ENCODE results near the gene MEST. TPM values are rescaled to one million over a fixed set of nuclear protein-coding genes. Genes with fewer than 3 reads are reported as not detected.
"Not testable (repeated sequence)": the region's sequence is repeated elsewhere in the genome, so short reads cannot be mapped to it uniquely, and the experiment has no call there.

MEST gene, protein sequence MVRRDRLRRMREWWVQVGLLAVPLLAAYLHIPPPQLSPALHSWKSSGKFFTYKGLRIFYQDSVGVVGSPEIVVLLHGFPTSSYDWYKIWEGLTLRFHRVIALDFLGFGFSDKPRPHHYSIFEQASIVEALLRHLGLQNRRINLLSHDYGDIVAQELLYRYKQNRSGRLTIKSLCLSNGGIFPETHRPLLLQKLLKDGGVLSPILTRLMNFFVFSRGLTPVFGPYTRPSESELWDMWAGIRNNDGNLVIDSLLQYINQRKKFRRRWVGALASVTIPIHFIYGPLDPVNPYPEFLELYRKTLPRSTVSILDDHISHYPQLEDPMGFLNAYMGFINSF
- total RNA-seq (ENCODE audit: low replicate concordance), result 63.0 and 236 TPM in 2 replicates

DNA sequence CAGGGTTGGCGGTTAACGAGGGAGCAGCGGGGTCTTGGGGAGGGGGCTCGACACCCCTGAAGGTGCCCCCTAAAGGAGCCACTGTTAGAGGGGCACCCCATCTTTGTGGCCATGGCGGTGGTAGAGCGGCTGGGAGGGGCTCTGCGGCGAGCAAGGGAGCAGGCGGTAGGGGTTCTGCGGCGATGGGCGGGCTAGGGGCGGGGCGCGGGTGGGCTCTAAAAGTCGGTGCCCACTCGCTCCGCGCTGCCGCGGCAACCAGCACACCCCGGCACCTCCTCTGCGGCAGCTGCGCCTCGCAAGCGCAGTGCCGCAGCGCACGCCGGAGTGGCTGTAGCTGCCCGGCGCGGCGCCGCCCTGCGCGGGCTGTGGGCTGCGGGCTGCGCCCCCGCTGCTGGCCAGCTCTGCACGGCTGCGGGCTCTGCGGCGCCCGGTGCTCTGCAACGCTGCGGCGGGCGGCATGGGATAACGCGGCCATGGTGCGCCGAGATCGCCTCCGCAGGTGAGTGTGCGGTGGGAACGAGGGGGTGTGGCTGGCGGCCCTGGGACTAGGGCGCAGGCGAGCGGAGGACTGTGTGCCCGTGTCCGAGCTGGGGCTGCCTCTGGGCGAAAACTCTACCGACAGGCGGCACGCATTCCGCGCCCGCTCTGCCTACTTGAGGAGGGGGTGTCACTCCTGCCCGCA, at the start of gene MEST:
Gene MEST (plus strand): TSS at position 245 of the 682 bp plus-strand sequence. CDS start 229 bp downstream, at position 474.
- TF ChIP-seq, protein P1, sequence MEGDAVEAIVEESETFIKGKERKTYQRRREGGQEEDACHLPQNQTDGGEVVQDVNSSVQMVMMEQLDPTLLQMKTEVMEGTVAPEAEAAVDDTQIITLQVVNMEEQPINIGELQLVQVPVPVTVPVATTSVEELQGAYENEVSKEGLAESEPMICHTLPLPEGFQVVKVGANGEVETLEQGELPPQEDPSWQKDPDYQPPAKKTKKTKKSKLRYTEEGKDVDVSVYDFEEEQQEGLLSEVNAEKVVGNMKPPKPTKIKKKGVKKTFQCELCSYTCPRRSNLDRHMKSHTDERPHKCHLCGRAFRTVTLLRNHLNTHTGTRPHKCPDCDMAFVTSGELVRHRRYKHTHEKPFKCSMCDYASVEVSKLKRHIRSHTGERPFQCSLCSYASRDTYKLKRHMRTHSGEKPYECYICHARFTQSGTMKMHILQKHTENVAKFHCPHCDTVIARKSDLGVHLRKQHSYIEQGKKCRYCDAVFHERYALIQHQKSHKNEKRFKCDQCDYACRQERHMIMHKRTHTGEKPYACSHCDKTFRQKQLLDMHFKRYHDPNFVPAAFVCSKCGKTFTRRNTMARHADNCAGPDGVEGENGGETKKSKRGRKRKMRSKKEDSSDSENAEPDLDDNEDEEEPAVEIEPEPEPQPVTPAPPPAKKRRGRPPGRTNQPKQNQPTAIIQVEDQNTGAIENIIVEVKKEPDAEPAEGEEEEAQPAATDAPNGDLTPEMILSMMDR (IDR thresholded peaks at IDR 0.05; ENCODE audit: insufficient read depth, low read length), result no peak
- peak within 1 kb of the TSS; percentile 69 for H3K4me3 ChIP-seq (ENCODE audit: low read depth, low read length)
- DNase-seq (ENCODE audit: low read depth), result peak; percentile 14

DNA sequence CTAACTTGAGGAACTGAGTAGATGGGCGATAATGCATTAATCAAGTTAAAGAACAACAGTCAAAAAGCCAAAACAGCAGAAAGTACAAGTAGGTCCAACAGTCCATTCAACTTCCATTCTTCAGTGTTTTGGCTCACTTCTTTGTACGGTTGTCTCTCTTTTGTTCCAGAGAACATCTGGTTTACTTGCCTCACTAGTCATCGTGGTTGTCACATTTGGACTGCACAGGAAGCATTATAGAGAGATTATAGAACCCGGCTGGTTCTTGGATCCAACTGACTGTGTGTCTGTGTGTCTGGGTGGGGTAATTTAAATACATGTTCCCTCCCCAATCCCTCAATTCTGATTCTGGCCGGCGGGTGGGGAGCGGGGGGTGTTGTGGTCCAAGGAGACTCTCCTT, 49.3 kb upstream of the MEST start:
- TF ChIP-seq, protein P1 (IDR thresholded peaks at IDR 0.05; ENCODE audit: insufficient read depth, low read length), result no peak
- no peak overlapping the region for H3K4me3 ChIP-seq (ENCODE audit: low read depth, low read length)
- DNase-seq (ENCODE audit: low read depth), result no peak

DNA sequence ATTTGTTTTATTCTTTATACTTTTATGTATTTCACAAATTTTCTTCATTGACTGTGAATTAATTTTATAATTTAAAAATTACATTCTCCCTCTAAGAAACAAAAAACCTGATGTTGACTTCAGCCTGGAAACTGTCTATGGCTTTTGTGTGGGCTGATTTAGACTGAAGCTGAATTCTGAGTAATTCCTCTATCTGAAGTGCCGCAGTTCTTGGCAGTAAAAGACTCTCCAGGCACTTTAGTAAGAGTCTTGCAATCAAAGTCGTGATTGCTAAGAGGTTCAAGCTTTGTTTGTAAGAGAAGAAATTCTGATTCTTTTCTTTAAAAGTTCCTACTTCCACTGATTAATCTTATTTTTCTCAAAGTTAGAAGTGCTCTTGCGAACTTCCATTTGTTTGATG, 47.7 kb upstream of the MEST start:
- DNase-seq (ENCODE audit: low read depth), result peak; percentile 91
- H3K4me3 ChIP-seq (ENCODE audit: low read depth, low read length), result no peak overlapping the region
- TF ChIP-seq, protein P1 (IDR thresholded peaks at IDR 0.05; ENCODE audit: insufficient read depth, low read length), result no peak

DNA sequence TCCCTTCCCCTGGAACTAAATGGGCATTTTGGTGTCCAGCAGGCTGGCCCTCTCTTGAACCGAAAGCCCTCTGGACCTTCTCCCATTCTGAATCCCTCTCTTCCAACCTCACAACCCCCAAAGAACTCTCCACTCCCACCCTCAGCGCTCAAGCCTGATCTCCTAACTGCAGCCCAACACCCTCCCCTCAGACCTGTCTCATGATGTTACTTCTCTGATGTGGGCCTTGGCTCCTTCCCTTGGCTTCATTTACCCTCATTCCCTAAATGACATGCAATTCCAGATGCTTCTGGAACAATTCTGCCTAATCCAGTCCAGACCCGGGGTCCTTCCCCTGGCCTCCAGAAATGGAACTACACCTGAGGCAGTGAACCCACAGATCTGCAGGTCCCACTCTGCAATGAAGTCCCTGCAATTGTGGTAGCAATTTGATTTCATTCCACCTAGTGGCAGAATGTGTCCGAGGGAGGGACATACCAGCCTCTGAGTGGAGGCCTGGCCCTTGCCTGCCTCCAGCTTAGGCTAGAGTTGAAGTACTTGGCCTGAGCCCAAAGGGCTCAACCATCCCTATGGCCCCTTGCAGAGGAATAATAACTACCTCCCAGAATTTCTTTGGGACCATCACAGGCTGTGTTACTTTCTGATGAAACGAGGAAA, 47.0 kb upstream of the MEST start:
- TF ChIP-seq, protein P1 (IDR thresholded peaks at IDR 0.05; ENCODE audit: insufficient read depth, low read length), result peak; percentile 8
- no peak overlapping the region for H3K4me3 ChIP-seq (ENCODE audit: low read depth, low read length)
- DNase-seq (ENCODE audit: low read depth), result peak; percentile 45

DNA sequence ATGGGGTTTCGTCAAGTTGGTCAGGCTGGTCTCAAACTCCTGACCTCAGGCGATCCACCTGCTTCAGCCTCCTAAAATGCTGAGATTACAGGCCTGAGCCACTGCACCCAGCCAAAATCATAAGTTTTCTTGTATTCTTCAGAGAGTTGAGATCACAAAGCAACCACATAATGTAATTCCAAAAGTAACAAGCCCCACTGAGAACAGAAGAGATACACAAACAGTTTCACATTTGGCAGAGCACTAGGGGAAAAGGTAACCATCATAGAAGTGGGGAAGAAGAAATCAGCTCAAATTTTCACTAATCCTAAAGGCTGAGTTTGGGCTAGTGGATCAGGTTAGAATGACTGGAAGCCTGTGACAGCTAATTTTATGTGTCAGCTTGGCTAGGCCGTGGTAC, 45.6 kb upstream of the MEST start:
- TF ChIP-seq, protein P1 (IDR thresholded peaks at IDR 0.05; ENCODE audit: insufficient read depth, low read length), result no peak
- H3K4me3 ChIP-seq (ENCODE audit: low read depth, low read length), result no peak overlapping the region
- no peak for DNase-seq (ENCODE audit: low read depth)

DNA sequence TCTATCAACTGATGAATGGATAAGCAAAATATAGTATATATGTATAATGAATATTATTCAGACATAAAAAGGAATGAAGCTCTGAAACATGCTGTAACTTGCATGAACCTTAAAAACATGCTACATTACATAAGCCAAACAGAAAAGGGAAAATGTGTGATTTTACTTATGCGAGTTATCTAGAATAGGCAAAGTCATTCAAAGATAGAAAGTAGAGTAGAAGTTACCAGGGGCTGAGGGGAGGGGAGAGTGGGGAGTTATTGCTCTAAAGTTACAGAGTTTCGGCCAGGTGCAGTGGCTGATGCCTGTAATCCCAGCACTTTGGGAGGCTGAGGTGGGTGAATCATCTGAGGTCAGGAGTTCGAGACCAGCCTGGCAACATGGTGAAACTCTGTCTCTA, 40.5 kb upstream of the MEST start:
- DNase-seq (ENCODE audit: low read depth); H3K4me3 ChIP-seq (ENCODE audit: low read depth, low read length): not testable (repeated sequence)

DNA sequence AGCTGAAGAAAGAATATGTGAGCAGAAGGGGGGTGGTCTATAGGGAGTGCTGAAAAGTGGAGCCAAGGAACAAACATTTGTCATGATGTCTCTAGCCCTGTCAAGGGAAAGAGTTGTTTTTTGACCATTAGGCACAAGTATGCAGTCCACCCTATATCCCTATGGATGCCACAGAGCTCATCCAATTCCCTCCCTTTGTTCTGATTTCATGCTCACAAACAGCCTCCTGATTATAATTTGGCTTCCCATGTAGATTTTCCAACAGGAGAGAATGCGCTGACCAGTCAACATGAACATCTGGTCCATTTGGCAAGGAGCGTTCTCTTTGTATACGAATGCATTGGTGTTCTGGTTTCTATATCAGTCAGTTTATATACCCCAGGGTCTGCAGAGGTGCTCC, 38.9 kb upstream of the MEST start:
- peak; percentile 53 for DNase-seq (ENCODE audit: low read depth)
- no peak overlapping the region for H3K4me3 ChIP-seq (ENCODE audit: low read depth, low read length)
- TF ChIP-seq, protein P1 (IDR thresholded peaks at IDR 0.05; ENCODE audit: insufficient read depth, low read length), result no peak
